ENCODE results near the gene CSDE1. TPM values are rescaled to one million over a fixed set of nuclear protein-coding genes. Genes with fewer than 3 reads are reported as not detected.

Gene CSDE1
- total RNA-seq, 1 experiment from 2014 or later = 362 TPM

GRCh38 chr1:114671011-114671938, 86.5 kb downstream of the CSDE1 start:
- Mint-ChIP-seq H3K9me3 (ENCODE audit: low read depth, unreplicated experiment) (no peaks in the 10 kb centered on the region), H3K27me3 (ENCODE audit: unreplicated experiment) (peaks cover 21% of the 10 kb centered on the region), H3K4me3 (ENCODE audit: low read depth, unreplicated experiment) (peak overlapping the region; percentile 19), H3K36me3 (ENCODE audit: insufficient read depth, unreplicated experiment) (peaks cover 12% of the 10 kb centered on the region), H3K27ac (ENCODE audit: unreplicated experiment) (no peak overlapping the region), H3K4me1 (ENCODE audit: low read depth, unreplicated experiment) (peaks cover 8% of the 10 kb centered on the region)
- BruUV-seq (replicated peaks) = no TSS peak
- intact Hi-C loops (cut with micrococcal nuclease; ENCODE audit: unreplicated experiment) = loop anchor here (2.0 kb wide), 2 partner anchors 50 to 324 kb away; no protein-coding TSS in a partner anchor
- TF ChIP-seq CTCF (IDR thresholded peaks at IDR 0.05; ENCODE audit: unreplicated experiment) = peak; percentile 24
- no peak for DNase-seq
- CTCF ChIA-PET = interaction anchor here (0.5 to 1.8 kb wide), 5 partner anchors 33 to 1852 kb away, joined by 3 to 5 read pairs (median 3); no protein-coding TSS in a partner anchor

DNA sequence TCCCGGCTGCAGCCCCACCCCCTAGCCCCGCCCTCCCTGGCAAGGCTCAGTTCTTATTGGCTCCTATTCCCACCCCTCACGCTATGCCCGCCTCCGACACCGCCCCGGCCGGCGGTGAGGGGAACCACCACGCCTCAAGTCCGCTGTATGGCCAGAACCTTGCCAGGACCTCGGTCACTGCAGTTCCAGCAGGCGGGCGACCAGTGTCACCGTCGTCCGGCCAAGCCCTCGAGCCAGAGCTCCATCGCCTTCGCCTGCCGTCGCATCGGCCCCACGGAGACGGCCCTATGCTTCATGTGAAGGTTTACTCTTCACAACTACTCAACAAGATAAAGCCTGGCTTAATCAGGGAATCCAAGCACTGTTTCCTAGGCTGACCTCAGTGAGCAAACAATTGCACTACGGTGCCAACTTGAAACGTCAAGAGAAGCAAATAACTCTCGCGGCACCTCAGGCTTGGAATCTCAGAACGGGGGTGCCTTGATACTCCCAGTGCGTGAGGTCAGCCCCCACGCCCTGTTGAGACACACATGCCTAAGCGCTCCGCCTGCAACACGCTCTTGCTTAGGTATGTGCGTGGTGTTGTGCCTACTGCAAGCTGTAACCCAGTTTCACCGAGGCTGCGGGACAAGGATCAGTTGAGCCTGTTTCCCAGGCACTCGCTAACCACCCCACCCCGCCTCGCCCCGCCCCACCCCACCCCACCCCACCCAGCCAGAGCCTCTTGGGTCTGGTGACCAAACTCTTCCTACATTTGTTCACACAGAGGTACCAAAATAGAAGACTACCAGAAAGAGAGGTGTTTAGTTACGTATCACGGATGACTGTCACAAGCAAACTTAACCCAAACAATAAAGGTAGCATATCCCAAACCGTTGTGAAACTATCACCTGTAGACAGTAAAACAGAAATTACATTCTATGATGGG, 87.4 kb downstream of the CSDE1 start:
- Mint-ChIP-seq H3K4me3 (ENCODE audit: low read depth, unreplicated experiment) (peak overlapping the region; percentile 75), H3K4me1 (ENCODE audit: low read depth, unreplicated experiment) (peaks cover 8% of the 10 kb centered on the region), H3K36me3 (ENCODE audit: insufficient read depth, unreplicated experiment) (peaks cover 12% of the 10 kb centered on the region), H3K9me3 (ENCODE audit: low read depth, unreplicated experiment) (no peaks in the 10 kb centered on the region), H3K27me3 (ENCODE audit: unreplicated experiment) (peaks cover 12% of the 10 kb centered on the region), H3K27ac (ENCODE audit: unreplicated experiment) (peak overlapping the region; percentile 59)
- no peak for TF ChIP-seq CTCF (IDR thresholded peaks at IDR 0.05; ENCODE audit: unreplicated experiment)
- CTCF ChIA-PET = interaction anchor here (0.8 to 1.8 kb wide), 2 partner anchors 25 to 34 kb away, joined by 3 to 10 read pairs; partner anchors contain the start of gene AMPD1
- TSS peak; percentile 48 for BruUV-seq (replicated peaks)
- intact Hi-C loops (cut with micrococcal nuclease; ENCODE audit: unreplicated experiment) = loop anchor here (2.0 kb wide), 2 partner anchors 50 to 324 kb away; no protein-coding TSS in a partner anchor
- DNase-seq = peak; percentile 86

- Mint-ChIP-seq H3K4me1 (ENCODE audit: low read depth, unreplicated experiment) (peaks cover 8% of the 10 kb centered on the region), H3K9me3 (ENCODE audit: low read depth, unreplicated experiment) (no peaks in the 10 kb centered on the region), H3K36me3 (ENCODE audit: insufficient read depth, unreplicated experiment) (peaks cover 12% of the 10 kb centered on the region), H3K4me3 (ENCODE audit: low read depth, unreplicated experiment) (peak within 1 kb of the TSS; percentile 75), H3K27ac (ENCODE audit: unreplicated experiment) (peak within 1 kb of the TSS; percentile 59), H3K27me3 (ENCODE audit: unreplicated experiment) (peaks cover 4% of the 10 kb centered on the region)
- CTCF ChIA-PET = interaction anchor here (0.6 to 1.8 kb wide), 3 partner anchors 8 to 34 kb away, joined by 3 to 14 read pairs (median 10); partner anchors contain the start of gene AMPD1
- no peak for DNase-seq
- BruUV-seq (replicated peaks) = TSS peak; percentile 61
- TF ChIP-seq CTCF (IDR thresholded peaks at IDR 0.05; ENCODE audit: unreplicated experiment) = no peak
- intact Hi-C loops (cut with micrococcal nuclease; ENCODE audit: unreplicated experiment) = loop anchor here (2.0 kb wide), 2 partner anchors 49 to 323 kb away; no protein-coding TSS in a partner anchor
These were observed 88.2 kb downstream of the CSDE1 start, which contains the start of gene DENND2C for GRCh38 chr1:114669562-114670082. Gene DENND2C (minus strand): TSS chr1:114670049. CDS start chr1:114625984, 44,065 bp downstream.
